H9 (cell line): Measurements from ENCODE around the gene KSR1. TPM values are rescaled to one million over a fixed set of nuclear protein-coding genes. Genes with fewer than 3 reads are reported as not detected.

ENCODE experiments used
- DNase-seq: peaks from one replicate; pipeline ENCODE4 v3.0.0-alpha.2; 2017
- H2AFZ ChIP-seq: one replicate; pipeline ENCODE4 v1.6.1; 2013; ENCODE audit warnings: mild to moderate bottlenecking, low read length, control low read depth, moderate library complexity
- H2AK5ac ChIP-seq: 2 replicates; pipeline ENCODE4 v1.6.1; 2013; ENCODE audit warnings: low read length, control low read depth, mixed read lengths; ENCODE audit not compliant: insufficient read length
- H2BK120ac ChIP-seq: one replicate; pipeline ENCODE4 v1.6.1; 2013; ENCODE audit warnings: low read depth, mild to moderate bottlenecking, low read length, control low read depth, inconsistent platforms; ENCODE audit not compliant: poor library complexity, severe bottlenecking
- H2BK12ac ChIP-seq: 2 replicates; pipeline ENCODE4 v1.6.1; 2013; ENCODE audit warnings: low read length, control low read depth, mixed read lengths, low read depth; ENCODE audit not compliant: insufficient read length
- H2BK15ac ChIP-seq: 2 replicates; pipeline ENCODE4 v1.6.1; 2013; ENCODE audit warnings: low read depth, low read length, control low read depth
- H2BK20ac ChIP-seq: one replicate; pipeline ENCODE4 v1.6.1; 2013; ENCODE audit warnings: low read depth, mild to moderate bottlenecking, low read length, control low read depth, inconsistent platforms; ENCODE audit not compliant: poor library complexity, severe bottlenecking
- H2BK5ac ChIP-seq: 2 replicates; pipeline ENCODE4 v1.6.1; 2013; ENCODE audit warnings: low read length, control low read depth, mixed read lengths; ENCODE audit not compliant: insufficient read length
- H3K14ac ChIP-seq: 2 replicates; pipeline ENCODE4 v1.6.1; 2013; ENCODE audit warnings: low read length, control low read depth; ENCODE audit not compliant: insufficient read depth
- H3K18ac ChIP-seq: 2 replicates; pipeline ENCODE4 v1.6.1; 2013; ENCODE audit warnings: low read depth, mild to moderate bottlenecking, mixed read lengths, low read length, control low read depth; ENCODE audit not compliant: insufficient read length
- H3K23ac ChIP-seq: 2 replicates; pipeline ENCODE4 v1.6.1; 2013; ENCODE audit warnings: low read length, control low read depth, mixed read lengths, low read depth; ENCODE audit not compliant: insufficient read length
- H3K23me2 ChIP-seq: 2 replicates; pipeline ENCODE4 v1.6.1; 2013; ENCODE audit warnings: low read depth, mild to moderate bottlenecking, mixed read lengths, low read length, control low read depth; ENCODE audit not compliant: insufficient read length, poor library complexity, severe bottlenecking
- H3K27ac ChIP-seq: 2 replicates; pipeline ENCODE4 v1.5.1; 2013; ENCODE audit warnings: low read length, control low read depth, mixed read lengths, low read depth; ENCODE audit not compliant: insufficient read length
- H3K27me3 ChIP-seq: 2 replicates; pipeline ENCODE4 v1.6.1; 2013; ENCODE audit warnings: low read length, control low read depth, inconsistent platforms; ENCODE audit not compliant: insufficient read depth
- H3K4ac ChIP-seq: 2 replicates; pipeline ENCODE4 v1.6.1; 2013; ENCODE audit warnings: low read depth, mild to moderate bottlenecking, control low read depth, inconsistent platforms, low read length, moderate library complexity
- H3K4me1 ChIP-seq: 2 replicates; pipeline ENCODE4 v1.6.1; 2013; ENCODE audit warnings: low read length, control low read depth, inconsistent platforms; ENCODE audit not compliant: insufficient read depth
- H3K4me2 ChIP-seq: 2 replicates; pipeline ENCODE4 v1.6.1; 2013; ENCODE audit warnings: low read length, control low read depth, mixed read lengths; ENCODE audit not compliant: insufficient read length, insufficient read depth
- H3K56ac ChIP-seq: 2 replicates; pipeline ENCODE4 v1.6.1; 2013; ENCODE audit warnings: low read depth, mild to moderate bottlenecking, mixed read lengths, low read length, control low read depth; ENCODE audit not compliant: insufficient read length
- H3K79me1 ChIP-seq: 2 replicates; pipeline ENCODE4 v1.6.1; 2013; ENCODE audit warnings: low read depth, mild to moderate bottlenecking, moderate library complexity, low read length, control low read depth, inconsistent platforms; ENCODE audit not compliant: insufficient read depth, poor library complexity, severe bottlenecking
- H3K79me2 ChIP-seq: 2 replicates; pipeline ENCODE4 v1.6.1; 2013; ENCODE audit warnings: low read length, control low read depth, inconsistent platforms; ENCODE audit not compliant: insufficient read depth
- H3K9ac ChIP-seq: 2 replicates; pipeline ENCODE4 v1.6.1; 2013; ENCODE audit warnings: low read length, control low read depth, mixed read lengths; ENCODE audit not compliant: insufficient read length; ENCODE audit errors: extremely low read depth
- H3K9me3 ChIP-seq: one replicate; pipeline ENCODE4 v1.6.1; 2013; ENCODE audit warnings: low read depth, low read length, inconsistent platforms; ENCODE audit not compliant: control insufficient read depth
- H3T11ph ChIP-seq: one replicate; pipeline ENCODE4 v1.6.1; 2013; ENCODE audit warnings: mild to moderate bottlenecking, low read length, control low read depth, inconsistent platforms
- H4K20me1 ChIP-seq: one replicate; pipeline ENCODE4 v1.6.1; 2013; ENCODE audit not compliant: control insufficient read depth, insufficient read length, insufficient read depth
- H4K5ac ChIP-seq: 2 replicates; pipeline ENCODE4 v1.6.1; 2013; ENCODE audit warnings: low read depth, mild to moderate bottlenecking, mixed read lengths, low read length, control low read depth; ENCODE audit not compliant: insufficient read length
- H4K8ac ChIP-seq: replicated peaks from 2 replicates; pipeline ENCODE4 v1.6.1; 2013; ENCODE audit warnings: low read length, control low read depth, mixed read lengths, low read depth; ENCODE audit not compliant: insufficient read length
- H4K91ac ChIP-seq: 2 replicates; pipeline ENCODE4 v1.6.1; 2013; ENCODE audit warnings: low read depth, mild to moderate bottlenecking, moderate library complexity, mixed read lengths, low read length, control low read depth; ENCODE audit not compliant: insufficient read length
- H3K27ac Mint-ChIP-seq, 3 experiments: 2 replicates in 2 of 3; 3 replicates in 1 of 3; pipeline ENCODE4 v1.8.0; 2020 to 2021; ENCODE audit warnings: mixed read lengths in 3 of 3, mild to moderate bottlenecking in 1 of 3, moderate library complexity in 1 of 3
- H3K27me3 Mint-ChIP-seq: 2 replicates; pipeline ENCODE4 v1.8.0; 2021; ENCODE audit warnings: low read depth, mild to moderate bottlenecking, moderate library complexity, mixed read lengths
- H3K36me3 Mint-ChIP-seq, 3 experiments: 2 replicates in 2 of 3; 3 replicates in 1 of 3; pipeline ENCODE4 v1.8.0; 2020 to 2021; ENCODE audit warnings: low read depth in 3 of 3, mixed read lengths in 3 of 3; ENCODE audit not compliant: insufficient read depth in 1 of 3
- H3K4me1 Mint-ChIP-seq, 2 experiments: 2 replicates each; pipeline ENCODE4 v1.8.0; 2020; ENCODE audit warnings: mixed read lengths in 2 of 2
- H3K4me3 Mint-ChIP-seq, 2 experiments: 2 replicates in 1 of 2; 3 replicates in 1 of 2; pipeline ENCODE4 v1.8.0; 2020 to 2021; ENCODE audit warnings: mild to moderate bottlenecking in 2 of 2, mixed read lengths in 2 of 2, moderate library complexity in 1 of 2
- H3K9me3 Mint-ChIP-seq, 2 experiments: 2 replicates in 1 of 2; 3 replicates in 1 of 2; pipeline ENCODE4 v1.8.0; 2020; ENCODE audit warnings: mild to moderate bottlenecking in 2 of 2, mixed read lengths in 2 of 2, moderate library complexity in 1 of 2
- WGBS: extraction: QIAGEN DNeasy Blood & Tissue Kit; methylation state at CpG from one replicate; pipeline ENCODE4 v1.1.7; 2013; ENCODE audit warnings: missing lambda C conversion rate, low lambda C conversion rate, mixed read lengths; ENCODE audit not compliant: insufficient read length; ENCODE audit errors: extremely low coverage; 5-methylcytosine and 5-hydroxymethylcytosine counted together
- total RNA-seq: library from RNA; stranded (reverse); gene quantifications from 2 replicates; pipeline ENCODE4 v1.2.1, GENCODE V29; 2021
- TF ChIP-seq, protein P1 (sequence below): fragments of 200-600 bp; sonication (generic); conservative IDR thresholded peaks from 3 replicates; pipeline ENCODE4 v1.8.0; 2021; ENCODE audit warnings: antibody characterized with exemption, mild to moderate bottlenecking

The KSR1 gene
- total RNA-seq, 1 experiment from 2014 or later = 44.9 TPM

DNA sequence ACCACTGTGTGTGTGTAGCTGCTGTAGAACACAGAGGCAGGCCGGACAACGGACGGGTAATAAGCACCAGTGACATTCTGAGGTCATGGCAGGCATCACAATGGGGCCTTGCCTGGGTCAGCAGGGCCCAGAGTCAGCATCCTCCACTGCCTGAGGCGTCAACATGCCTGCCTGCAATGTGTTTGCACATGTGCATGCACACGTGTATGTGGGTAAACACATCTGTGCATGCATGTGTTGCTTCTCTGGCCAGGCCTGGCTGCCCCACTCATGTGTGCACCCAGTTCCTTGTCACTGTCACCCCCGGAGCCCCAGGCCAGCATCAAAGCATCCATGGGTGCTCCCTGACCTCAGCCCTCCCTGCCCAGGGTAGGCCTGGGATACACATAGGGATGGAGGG lies 218.1 kb downstream of the KSR1 start:
- no peaks in the 10 kb centered on the region for H3K4me1 ChIP-seq
- no peak overlapping the region for H4K5ac ChIP-seq
- H2BK12ac ChIP-seq = no peak overlapping the region
- no peak overlapping the region for H3K18ac ChIP-seq
- H3K23me2 ChIP-seq = no peaks in the 10 kb centered on the region
- Mint-ChIP-seq H3K27ac (no peak overlapping the region; a peak in 1 of 7 replicates), H3K4me3 (no peak overlapping the region), H3K36me3 (no peaks in the 10 kb centered on the region), H3K4me1 (no peaks in the 10 kb centered on the region), H3K9me3 (no peaks in the 10 kb centered on the region), H3K27me3 (no peaks in the 10 kb centered on the region; the same call in 1 of the 2 replicates)
- no peaks in the 10 kb centered on the region for H3K79me1 ChIP-seq
- H2BK5ac ChIP-seq = no peak overlapping the region
- no peaks in the 10 kb centered on the region for H3K27me3 ChIP-seq
- no peak overlapping the region for H3K4me2 ChIP-seq
- H2AFZ ChIP-seq = no peak overlapping the region
- no peak overlapping the region for H2BK20ac ChIP-seq
- no peak overlapping the region for H2AK5ac ChIP-seq
- H3K27ac ChIP-seq = no peak overlapping the region
- no peak overlapping the region for H3K4ac ChIP-seq
- no peak overlapping the region for H3K23ac ChIP-seq
- no peaks in the 10 kb centered on the region for H3K79me2 ChIP-seq
- no peak overlapping the region for H4K91ac ChIP-seq
- no peak overlapping the region for H3K9ac ChIP-seq
- no peak overlapping the region for H3T11ph ChIP-seq
- H4K8ac ChIP-seq = no peak overlapping the region
- H2BK15ac ChIP-seq = no peak overlapping the region
- no peaks in the 10 kb centered on the region for H4K20me1 ChIP-seq
- H2BK120ac ChIP-seq = no peak overlapping the region
- peak; percentile 25 for DNase-seq
- no peaks in the 10 kb centered on the region for H3K9me3 ChIP-seq
- no peak overlapping the region for H3K14ac ChIP-seq
- no peak overlapping the region for H3K56ac ChIP-seq
- TF ChIP-seq, protein P1, sequence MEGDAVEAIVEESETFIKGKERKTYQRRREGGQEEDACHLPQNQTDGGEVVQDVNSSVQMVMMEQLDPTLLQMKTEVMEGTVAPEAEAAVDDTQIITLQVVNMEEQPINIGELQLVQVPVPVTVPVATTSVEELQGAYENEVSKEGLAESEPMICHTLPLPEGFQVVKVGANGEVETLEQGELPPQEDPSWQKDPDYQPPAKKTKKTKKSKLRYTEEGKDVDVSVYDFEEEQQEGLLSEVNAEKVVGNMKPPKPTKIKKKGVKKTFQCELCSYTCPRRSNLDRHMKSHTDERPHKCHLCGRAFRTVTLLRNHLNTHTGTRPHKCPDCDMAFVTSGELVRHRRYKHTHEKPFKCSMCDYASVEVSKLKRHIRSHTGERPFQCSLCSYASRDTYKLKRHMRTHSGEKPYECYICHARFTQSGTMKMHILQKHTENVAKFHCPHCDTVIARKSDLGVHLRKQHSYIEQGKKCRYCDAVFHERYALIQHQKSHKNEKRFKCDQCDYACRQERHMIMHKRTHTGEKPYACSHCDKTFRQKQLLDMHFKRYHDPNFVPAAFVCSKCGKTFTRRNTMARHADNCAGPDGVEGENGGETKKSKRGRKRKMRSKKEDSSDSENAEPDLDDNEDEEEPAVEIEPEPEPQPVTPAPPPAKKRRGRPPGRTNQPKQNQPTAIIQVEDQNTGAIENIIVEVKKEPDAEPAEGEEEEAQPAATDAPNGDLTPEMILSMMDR = no peak
- WGBS = no CpG with 5 or more reads among the region's 6 CpGs

Other genes with a start within 250 kb of the KSR1 start
- gene WSB1, start 162.3 kb upstream of the KSR1 start, total RNA-seq = 173 and 187 TPM in 2 replicates
- gene LGALS9, start 174.7 kb downstream of the KSR1 start, total RNA-seq = 2.0 and 2.5 TPM in 2 replicates